NCI-H2171 treated with DMSO at 0.1 percent for 48 hours (cell line): ENCODE measurements around the gene UPK3A.

ENCODE experiments used
- DNase-seq: peaks from one replicate; lab custom pipeline; 2025; lab: John Stamatoyannopoulos, UW

UPK3A gene

GRCh38 chr22:45284705-45285262, at the start of gene UPK3A:
TSS of gene UPK3A (plus strand) at chr22:45284949. CDS start at chr22:45285014, 65 bp downstream.
- DNase-seq: no peak

GRCh38 chr22:45235101-45235777, 49.5 kb upstream of the UPK3A start:
- DNase-seq: peak; percentile 36

- no peak for DNase-seq
Measured at GRCh38 chr22:45235851-45236342, 48.9 kb upstream of the UPK3A start.

- peak; percentile 49 for DNase-seq
Measured at GRCh38 chr22:45237065-45237990, 47.4 kb upstream of the UPK3A start.

- no peak for DNase-seq
Measured at GRCh38 chr22:45238076-45238956, 46.4 kb upstream of the UPK3A start.

GRCh38 chr22:45238957-45239680, 45.6 kb upstream of the UPK3A start:
- no peak for DNase-seq

GRCh38 chr22:45239681-45240051, 45.1 kb upstream of the UPK3A start:
- DNase-seq: no peak

GRCh38 chr22:45240104-45240809, 44.5 kb upstream of the UPK3A start:
- no peak for DNase-seq

- DNase-seq: peak; percentile 34
Measured at GRCh38 chr22:45240810-45241631, 43.7 kb upstream of the UPK3A start, which contains the start of gene KIAA0930. TSS of gene KIAA0930 (minus strand) at chr22:45240894. CDS start at chr22:45240703, 191 bp downstream.

GRCh38 chr22:45242778-45243191, 42.0 kb upstream of the UPK3A start:
- no peak for DNase-seq

GRCh38 chr22:45244916-45245315, 39.8 kb upstream of the UPK3A start:
- DNase-seq: no peak

GRCh38 chr22:45246060-45246985, 38.4 kb upstream of the UPK3A start:
- no peak for DNase-seq

GRCh38 chr22:45248832-45249561, 35.8 kb upstream of the UPK3A start:
- peak; percentile 70 for DNase-seq

- DNase-seq: no peak
Measured at GRCh38 chr22:45251825-45252224, 32.9 kb upstream of the UPK3A start.

- DNase-seq: no peak
Measured at GRCh38 chr22:45253039-45253641, 31.6 kb upstream of the UPK3A start.

GRCh38 chr22:45254388-45254787, 30.4 kb upstream of the UPK3A start:
- no peak for DNase-seq

- no peak for DNase-seq
Measured at GRCh38 chr22:45254789-45255278, 29.9 kb upstream of the UPK3A start.
